Stimulated activated CD4-positive, alpha-beta T cell treated with anti-CD3 and anti-CD28 coated beads, Interleukin-2, amount 100 ng/mL, for 4 hours (primary cell): ENCODE results near the gene CCDC74B.
"Not testable (repeated sequence)": the region's sequence is repeated elsewhere in the genome, so short reads cannot be mapped to it uniquely, and the experiment has no call there.

Source experiments
- DNase-seq: peaks from one replicate; pipeline ENCODE4 v3.0.0-alpha.2; 2020; ENCODE audit warnings: low read depth

The CCDC74B gene

GRCh38 chr2:130102597-130103363 lies 42.1 kb downstream of the CCDC74B start:
- DNase-seq, result not testable (repeated sequence)
